GM12875 (cell line): ENCODE data around the gene NUDT6.

ENCODE experiments used
- H3K4me3 ChIP-seq: one replicate; pipeline ENCODE4 v1.5.1; 2011; ENCODE audit warnings: low read depth, low read length, control low read depth
- CTCF ChIP-seq: IDR thresholded peaks from 2 replicates; pipeline ENCODE4 v1.5.1; 2011; ENCODE audit warnings: low read depth, mild to moderate bottlenecking, control low read depth, inconsistent platforms, low read length, moderate library complexity, borderline replicate concordance; ENCODE audit not compliant: insufficient read depth

NUDT6 gene, protein sequence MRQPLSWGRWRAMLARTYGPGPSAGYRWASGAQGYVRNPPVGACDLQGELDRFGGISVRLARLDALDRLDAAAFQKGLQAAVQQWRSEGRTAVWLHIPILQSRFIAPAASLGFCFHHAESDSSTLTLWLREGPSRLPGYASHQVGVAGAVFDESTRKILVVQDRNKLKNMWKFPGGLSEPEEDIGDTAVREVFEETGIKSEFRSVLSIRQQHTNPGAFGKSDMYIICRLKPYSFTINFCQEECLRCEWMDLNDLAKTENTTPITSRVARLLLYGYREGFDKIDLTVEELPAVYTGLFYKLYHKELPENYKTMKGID

GRCh38 chr4:122921971-122922876 is at the start of gene NUDT6:
TSS of gene NUDT6 (minus strand) at chr4:122922597. CDS start at chr4:122922572, 25 bp downstream.
- no peak for TF ChIP-seq CTCF
- peak within 1 kb of the TSS; percentile 64 for H3K4me3 ChIP-seq

GRCh38 chr4:122968227-122968812 is 45.9 kb upstream of the NUDT6 start:
- TF ChIP-seq CTCF = no peak
- H3K4me3 ChIP-seq = no peak overlapping the region

DNA sequence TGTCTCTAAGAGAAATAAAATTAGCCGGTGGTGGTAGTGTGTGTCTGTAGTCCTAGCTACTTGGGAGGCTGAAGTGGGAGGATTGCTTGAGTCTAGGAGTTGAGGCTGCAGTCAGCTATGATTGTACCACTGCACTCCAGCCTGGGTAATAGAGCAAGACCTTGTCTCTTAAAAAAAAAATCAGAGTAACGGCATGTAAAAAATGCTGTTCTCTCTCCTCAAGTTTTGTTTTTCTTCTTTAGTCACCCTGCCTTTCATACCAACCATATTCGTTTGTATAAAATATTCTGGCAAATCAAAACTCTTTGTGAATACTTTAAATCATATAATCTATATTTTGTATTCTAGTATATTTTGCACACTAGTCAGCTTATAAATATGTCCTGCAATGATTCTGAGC is 44.8 kb upstream of the NUDT6 start:
- TF ChIP-seq CTCF = no peak
- H3K4me3 ChIP-seq = no peak overlapping the region

DNA sequence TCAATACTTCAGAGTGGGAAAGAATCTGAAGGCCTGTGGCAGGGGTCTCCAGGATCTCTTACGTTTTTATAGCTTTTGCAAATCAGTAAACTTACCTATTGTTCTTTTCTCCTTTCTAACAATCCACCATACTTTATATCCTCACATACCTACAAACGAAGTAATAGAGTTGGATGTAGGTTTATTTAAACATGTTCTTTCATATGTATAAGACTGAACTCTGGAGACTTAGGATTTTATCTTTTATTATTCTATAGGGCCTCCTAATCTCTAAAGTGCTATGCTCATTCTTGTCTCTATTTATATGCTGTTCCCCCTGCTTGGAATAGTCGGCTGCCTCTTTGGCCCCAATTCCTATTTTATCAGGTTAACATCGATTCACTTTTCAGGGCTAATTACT is 43.8 kb upstream of the NUDT6 start:
- no peak for TF ChIP-seq CTCF
- no peak overlapping the region for H3K4me3 ChIP-seq

DNA sequence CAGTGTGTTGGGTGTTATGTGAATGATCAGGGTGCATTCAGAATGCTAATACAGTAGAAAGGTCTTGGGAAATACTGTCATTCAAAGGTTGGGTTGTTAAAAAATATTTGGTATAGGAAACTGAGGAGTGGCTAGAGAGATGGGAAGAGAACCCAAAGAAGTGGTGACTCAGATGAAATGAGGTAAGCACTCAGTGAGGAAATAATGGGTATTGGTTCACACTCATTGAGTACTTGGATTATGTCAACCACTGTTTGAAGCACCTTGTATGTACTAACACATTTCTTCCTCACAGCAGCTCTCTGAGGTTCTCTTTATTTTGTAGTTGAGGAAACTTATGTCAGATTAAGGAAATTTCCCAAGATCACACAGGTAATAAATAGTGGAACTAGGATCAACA is 40.8 kb upstream of the NUDT6 start:
- TF ChIP-seq CTCF = no peak
- no peak overlapping the region for H3K4me3 ChIP-seq

- no peak overlapping the region for H3K4me3 ChIP-seq
- TF ChIP-seq CTCF = no peak
Observed at GRCh38 chr4:122960611-122961000, 38.2 kb upstream of the NUDT6 start.
